Amniotic epithelial cell (primary cell): Measurements from ENCODE around the gene KRT2.

Experiments
- DNase-seq: peaks from one replicate; pipeline ENCODE4 v3.0.0-alpha.2; 2010; ENCODE audit warnings: low read depth

KRT2 gene

DNA sequence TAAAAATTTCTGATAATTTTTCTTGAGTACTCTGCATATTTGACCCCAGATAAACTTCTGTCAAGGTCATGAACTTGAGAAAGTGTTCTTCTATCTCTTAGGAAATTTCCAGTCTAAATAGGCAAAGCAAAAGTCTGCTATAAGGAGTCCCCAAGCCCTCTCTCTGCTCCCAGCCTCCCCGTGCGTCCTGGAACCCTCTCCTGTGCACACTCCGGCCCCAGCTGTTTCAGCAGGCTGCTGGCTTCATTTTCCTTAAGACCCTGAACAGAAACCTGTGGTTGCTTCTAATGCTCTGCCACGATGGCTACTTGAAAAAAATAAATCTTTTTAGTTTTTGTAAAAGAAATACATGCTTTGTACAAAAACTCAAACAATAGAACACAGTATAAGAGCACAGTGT lies 14.7 kb downstream of the KRT2 start:
- DNase-seq: no peak

DNA sequence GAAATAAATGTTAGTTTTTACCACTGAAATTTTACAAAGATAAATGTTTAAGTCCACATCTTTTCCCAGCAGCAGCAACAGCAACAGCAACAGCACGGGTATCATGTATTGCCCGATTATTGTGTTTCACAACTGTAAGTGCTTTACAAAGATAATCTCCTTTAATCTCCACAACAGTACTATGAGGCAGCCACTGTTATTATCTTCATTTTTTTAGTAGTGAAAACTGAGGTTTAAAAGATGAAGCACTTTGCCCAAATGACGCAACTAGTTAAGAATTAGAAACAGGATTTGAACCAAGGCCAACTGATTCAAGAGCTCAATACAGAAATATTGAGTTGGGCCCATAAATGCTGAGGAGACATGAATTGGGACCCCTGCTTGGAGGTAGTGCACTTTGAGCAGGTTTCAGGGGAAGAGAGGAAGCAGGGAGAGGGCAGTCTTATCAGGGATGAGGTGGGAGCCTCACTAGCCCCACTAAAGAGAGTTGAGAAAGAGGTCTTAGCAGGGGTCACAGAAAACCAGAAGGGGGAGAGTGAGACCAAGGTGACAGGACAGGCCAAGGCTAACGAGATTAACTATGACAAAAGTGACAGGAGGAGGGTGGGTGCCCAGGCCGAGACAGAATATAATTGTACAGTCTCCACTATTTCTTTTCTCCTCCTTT lies 15.3 kb downstream of the KRT2 start:
- peak; percentile 10 for DNase-seq

DNA sequence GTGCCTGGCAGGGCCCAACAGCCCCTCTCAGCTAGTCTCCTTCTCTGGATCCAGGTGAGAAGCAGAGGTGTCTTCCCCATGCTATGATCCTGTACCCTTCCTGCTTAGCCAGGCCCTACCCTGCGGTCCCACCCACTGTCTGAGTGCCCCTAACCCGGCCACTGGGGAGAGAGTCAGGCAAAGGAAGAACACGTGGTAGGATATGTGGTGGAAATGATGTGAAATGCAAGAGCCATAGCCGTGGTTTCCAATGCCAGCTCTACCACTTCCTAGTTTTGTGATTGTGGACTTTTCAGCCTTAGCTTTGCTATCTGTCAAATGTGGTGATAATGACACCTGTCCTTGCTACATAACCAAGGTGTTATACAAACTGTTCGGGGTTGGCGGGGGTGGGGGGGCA lies 15.8 kb downstream of the KRT2 start:
- DNase-seq: no peak

DNA sequence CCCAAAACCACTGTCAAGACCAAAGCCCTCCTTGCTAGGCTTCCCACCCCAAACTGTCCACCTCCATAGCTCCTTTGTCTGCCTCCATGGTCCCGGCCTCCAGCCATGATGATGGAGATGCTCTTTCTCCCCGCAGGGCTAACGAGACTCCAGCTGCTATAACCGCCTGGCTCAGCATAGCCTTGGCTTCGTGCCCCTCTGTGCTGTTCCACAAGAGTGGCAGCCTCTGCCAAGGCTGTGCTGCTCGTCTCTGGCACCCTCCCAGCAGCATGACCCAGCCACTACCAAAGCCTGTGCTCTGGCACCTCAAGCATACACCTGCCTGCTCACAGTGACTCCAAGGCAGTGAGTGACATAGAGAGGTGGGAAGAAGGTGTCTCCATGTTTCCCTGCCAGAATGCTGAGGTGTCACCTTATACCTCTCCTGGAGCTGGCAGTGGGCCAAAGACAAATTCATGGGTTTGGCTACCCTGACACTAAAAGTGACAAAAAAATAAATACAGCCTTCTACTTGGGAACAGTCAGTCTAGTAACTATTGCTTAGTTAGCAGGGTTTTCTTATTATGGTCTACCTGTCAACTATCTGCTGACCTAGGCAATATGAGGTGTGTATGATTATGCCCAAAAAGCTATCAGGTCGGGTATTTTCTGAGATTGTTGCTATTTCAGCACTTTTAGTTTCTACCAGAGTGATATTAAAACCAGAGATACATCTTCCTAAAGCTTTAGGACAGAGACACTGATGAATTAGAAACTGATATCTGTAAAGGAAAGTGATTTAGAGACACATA lies 17.6 kb downstream of the KRT2 start:
- no peak for DNase-seq

DNA sequence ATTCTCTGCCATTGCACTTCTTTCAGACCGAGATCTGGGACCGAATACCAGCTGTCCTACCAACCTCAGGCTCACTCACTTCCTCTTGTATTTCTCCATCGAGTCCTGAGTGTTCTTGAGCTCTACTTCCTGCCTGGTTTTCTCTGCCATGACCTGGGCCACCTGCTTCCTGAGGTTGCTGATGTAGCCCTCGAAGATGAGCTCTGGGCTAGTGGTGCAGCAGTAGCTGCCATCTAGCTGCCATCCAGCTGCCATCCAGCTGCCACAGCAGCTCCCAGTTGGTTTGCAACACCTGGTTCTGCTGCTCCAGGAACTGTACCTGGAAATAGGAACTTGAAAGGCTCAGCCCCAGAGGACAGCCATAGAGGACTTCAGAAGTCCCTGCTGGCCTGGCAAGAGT lies 18.6 kb downstream of the KRT2 start:
- DNase-seq: no peak

DNA sequence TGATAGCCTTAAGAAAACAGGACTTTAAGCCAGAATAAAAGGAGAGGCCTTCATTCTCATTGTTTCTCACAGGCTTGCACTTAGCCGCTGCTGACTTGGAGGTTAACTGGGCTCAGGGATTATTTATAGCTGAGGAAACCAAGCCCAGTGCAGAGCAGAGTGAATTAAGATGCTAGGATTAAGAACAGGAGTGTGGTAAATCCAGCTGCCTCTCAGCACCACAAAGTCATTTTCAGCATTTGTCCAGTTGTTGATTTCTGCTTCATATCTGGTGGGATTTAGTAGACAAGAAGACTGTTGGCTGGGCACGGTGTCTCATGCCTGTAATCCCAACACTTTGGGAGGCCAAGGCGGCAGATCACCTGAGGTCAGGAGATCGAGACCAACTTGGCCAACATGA lies 19.4 kb downstream of the KRT2 start:
- DNase-seq: no peak

DNA sequence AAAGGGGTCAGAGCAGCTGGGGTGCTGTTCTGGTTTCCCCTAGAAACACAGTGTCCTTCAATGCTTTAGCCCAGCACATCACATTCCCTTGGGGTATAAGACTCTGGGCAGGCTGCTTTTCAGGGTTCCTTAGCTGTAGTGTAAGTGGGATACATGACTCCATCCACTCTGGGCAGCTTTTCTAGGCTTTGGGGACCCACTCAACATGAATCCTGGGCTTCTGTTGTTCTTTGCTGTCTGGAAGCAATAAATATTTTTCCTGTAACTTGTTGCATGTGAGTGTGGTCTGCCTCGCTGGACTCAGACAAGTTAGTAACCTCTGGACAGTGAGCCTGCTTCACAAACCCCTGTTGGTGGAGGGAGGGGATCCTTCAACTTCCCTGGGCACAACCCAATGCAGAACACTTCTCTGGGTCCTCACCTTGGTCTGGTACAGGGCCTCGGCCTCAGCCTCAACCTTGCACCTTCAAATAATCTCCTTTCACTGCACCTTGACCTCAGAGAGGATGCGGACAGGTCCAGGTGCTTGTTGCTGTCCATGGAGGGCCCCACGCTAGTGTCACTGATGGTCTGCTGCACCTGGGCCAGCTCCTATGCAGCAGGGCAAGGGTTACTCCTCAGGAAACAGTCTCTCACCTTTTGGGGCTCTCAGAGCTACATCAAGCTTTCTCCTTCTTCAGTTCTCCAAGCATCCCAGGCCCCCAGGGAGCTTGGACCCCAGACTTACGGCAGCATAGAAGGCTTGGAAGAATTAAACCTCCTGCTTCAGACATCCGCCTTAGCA lies 20.1 kb downstream of the KRT2 start:
- no peak for DNase-seq

DNA sequence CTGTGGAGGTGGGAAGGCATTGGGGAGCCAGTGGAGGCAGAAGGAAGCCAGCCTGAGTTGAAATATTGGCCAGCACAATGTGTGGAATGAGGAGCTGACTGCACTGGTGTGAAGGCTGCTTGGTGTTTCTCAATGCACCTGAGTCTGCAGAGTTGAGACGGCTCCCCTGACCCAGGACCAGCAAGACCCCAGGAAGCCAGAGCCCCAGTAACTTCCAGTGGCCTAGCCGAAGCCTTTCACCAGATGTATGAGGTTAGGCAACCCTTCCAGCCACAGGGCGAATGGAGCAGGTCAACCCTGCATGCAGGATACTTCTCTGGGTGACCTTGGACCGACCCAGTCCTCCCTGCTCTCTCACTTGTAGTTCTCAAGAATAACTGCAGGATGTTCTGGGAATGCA lies 20.7 kb downstream of the KRT2 start:
- no peak for DNase-seq

DNA sequence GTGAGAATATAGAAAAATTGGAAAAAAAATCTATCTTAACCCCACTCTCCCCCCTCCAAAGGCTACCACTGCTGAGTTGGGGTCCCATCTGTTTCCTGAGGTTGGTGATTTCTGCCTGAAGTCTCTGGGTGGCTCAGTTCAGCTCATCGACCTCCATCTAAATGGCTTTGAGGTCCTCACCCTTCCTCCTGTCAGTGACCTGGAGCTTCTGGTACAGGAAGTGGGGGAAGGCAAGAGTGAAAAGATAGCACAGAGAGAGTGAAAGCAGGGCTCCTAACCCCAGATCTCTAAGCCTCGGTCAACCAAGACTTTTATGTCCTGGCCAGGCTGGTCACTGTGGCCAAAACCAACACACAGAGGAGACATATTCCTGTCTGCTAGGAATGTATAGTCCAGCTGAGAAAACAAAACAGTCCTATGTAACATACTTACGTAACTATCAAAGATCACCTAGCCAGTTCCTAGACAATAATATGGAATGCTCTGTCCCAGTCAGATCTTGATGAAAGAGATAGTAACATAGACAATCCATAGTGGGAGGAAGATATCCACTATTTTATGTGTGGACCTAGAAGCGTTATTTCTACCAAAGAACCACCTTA lies 21.3 kb downstream of the KRT2 start:
- no peak for DNase-seq

DNA sequence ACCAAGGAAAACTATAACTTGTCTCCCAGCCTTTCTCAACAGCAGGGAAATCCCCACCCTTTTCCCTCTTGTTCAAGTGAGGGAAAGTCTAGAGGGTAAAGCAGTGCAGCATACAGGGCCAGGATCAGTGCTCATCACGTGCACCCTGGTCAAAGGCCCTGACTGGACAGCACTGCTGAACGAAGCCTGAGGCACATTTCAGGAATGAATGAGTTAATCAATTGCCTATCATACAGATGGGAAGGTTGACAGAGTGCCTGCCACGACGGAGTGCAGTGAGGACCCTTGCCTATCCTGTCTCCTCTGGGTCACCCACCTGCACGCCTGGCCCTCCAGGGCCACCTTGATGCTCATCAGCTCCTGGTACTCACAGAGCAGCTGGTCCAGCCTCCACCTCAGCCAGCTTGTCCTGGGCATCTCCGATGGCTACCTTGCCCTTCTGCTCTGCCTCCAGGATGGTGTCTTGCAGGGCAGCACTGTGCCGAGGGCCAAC lies 22.0 kb downstream of the KRT2 start:
- no peak for DNase-seq

DNA sequence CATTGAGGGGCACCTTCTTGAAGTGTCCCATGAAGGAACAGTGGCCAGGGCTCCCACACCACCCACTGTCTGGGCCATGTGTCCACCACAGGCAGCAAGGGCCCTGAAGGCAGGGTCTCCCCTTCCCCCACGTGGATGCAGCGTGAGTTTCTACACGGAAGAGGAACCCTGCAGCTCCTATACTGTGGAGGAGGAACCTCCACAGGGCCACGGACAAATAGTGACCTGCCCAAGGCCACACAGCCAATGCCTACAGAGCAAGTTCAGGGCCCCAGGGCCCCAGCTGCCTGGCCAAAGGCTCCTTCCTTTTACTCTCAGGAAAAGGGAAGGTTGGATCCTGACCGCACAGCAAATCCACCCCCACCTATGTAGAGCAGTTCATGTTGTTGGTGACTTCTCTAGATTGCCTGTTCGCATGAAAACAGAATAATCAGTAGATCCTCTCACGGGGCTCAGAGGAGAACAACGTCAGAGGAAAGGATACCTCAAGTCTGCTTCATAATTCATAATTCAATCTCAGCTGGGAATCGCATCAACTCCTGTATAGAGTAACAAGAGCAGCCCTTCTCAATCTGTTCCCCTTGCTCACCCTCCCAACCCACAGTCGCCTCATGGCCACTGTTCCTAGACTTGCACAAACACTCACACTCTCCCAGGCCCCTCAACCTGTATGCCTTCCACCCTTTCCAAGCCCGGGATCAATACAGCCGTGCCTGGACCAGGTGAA lies 22.6 kb downstream of the KRT2 start:
- no peak for DNase-seq

DNA sequence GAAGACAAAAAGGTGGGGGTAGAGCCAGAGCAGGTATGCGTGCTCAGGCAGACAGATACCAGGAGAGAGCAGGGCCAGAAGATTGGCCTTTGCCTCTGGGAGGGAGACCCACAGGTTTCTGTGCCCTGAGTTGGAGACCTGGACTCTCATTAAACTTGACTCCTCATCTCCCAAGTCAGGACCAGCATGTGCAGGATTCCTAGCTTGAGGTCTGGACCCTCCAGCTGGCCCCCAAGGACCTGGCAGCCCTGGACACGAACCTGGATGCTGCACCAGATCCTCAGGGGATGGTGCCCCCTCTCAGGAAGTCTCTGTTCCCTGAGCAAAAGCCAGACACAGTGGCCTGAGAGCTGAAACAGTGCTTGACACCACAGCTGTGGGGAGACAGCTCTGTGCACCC lies 23.2 kb downstream of the KRT2 start:
- no peak for DNase-seq

DNA sequence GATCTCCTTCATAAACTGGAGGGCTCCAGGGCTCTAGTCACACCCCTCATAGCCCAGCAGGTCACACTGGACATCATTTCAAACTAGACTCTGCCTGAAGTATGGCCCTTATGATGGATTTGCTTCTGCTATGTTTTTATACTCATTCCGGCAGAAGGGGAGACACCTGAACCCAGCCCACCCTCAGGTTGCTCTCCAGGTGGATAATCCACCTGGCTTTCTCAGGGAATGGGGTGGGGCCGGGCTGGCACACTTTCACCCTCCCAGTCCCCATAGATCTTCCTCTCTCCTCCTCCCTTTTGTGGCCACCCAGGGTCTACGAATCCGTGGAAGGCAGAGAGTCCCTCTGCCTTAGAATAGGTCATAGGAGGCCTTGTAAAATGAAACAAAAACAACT lies 23.9 kb downstream of the KRT2 start:
- DNase-seq: no peak

DNA sequence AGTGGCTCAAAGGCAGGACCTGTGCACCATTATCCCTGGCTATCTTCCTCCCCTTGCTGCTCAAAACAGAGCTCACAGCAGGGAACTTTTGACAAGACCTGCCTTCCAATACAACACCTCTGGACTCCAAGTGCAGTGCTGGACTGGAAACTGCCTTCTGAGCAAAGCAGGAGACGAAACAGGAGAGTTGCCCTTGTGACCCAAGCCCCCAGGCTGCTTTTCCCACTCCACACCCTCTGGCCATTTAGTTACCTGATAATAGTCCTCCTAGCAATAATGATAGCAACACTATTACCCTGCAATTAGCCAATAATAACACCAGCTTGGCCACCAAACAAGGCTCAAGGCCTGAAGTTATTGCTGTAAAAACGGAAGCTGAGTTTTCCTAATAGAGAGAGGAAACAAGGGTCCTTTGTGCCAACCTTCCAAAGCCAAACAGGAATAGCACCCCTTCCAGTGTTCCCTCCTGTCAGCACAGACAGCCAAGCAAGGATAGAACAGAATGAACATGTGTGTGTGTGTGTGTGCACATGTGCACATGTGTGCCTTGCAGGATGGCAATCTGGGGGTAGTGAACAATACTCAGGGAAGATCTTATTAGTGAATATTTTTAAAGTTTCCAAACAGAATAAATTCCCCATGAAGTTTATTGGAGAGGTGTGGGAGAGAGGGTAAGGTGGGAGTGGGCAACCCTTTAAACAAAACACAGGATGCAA lies 24.5 kb downstream of the KRT2 start:
- DNase-seq: no peak

DNA sequence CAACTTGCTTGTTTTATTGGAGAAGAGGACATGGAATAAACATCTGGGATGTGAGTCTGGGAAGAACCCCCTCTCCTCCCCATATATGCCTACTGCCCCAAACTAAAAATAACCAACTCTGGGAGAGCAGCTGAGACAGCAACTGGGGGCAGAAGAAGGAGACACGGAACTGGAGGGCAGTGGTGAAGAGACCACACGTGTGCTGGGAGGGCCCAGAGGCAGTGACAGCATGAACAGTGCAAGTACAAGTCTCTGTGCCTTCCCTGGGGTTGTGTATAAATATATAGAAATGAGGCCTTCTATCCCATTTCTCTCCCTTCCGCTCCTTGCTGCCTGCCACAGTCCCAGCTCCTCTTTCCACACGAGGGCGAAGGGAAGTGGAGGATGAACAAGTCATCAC lies 29.7 kb downstream of the KRT2 start:
- no peak for DNase-seq

DNA sequence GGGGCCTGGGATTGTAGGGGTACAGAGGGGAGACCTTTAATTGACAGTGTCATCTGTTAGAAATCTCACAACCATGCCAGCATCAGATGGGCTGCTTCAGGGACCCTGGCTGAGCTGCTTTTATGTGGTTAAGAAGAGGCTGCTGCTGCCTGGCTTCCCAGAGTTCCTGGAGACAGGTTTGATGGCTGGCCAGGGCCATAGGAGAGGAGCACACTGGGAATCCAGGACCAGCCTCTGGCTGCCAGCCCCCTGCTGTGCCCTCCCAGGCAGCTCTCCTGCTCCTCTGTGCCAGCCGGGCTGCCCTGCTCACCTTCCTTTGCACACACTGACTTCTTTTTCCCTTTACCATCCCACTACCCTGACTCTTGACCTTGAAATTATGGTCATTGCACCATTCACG lies 33.1 kb downstream of the KRT2 start:
- no peak for DNase-seq

DNA sequence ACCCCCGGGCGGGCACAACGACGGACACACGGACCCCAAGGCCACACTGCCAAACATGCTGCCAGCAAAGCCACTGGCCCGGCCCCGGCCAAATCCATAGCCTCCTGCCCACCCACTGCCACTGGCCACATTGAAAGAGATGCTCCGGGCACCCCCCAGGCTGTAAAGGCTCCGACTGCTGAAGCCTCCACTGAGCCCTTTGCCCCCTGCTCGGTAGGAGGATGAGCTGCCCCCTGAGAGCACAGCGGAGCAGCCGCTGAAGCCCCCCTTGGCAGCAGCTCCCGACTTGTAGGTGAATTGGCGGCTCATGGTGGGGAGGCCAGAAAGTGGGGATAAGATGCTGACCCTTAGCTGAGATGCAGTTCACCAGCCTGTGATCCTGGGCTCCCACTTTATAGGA lies 33.8 kb downstream of the KRT2 start, which contains the start of gene KRT73:
Gene KRT73, minus strand, starts transcription at position 344 of the 400 bp plus-strand sequence. Its CDS starts 35 bp downstream, at position 309.
- no peak for DNase-seq

DNA sequence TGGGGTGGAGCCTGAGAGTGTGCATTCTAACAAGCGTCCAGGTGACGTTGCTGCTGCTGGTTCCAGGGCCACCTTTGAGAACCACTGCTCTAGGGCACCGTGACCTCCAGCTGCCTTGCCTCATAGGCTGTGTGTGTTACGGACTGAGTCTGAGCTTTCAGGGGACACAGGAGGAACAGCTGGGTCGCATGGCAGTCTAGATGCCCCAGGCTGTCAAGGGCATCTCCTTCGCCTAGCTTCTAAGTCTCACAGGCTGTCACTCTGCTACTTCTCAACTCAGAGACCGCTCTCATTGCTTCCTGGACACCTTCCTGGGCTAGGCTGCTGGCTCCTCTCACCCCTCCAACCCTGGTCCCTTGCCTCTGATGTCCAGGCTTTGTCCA lies 34.6 kb downstream of the KRT2 start:
- no peak for DNase-seq

DNA sequence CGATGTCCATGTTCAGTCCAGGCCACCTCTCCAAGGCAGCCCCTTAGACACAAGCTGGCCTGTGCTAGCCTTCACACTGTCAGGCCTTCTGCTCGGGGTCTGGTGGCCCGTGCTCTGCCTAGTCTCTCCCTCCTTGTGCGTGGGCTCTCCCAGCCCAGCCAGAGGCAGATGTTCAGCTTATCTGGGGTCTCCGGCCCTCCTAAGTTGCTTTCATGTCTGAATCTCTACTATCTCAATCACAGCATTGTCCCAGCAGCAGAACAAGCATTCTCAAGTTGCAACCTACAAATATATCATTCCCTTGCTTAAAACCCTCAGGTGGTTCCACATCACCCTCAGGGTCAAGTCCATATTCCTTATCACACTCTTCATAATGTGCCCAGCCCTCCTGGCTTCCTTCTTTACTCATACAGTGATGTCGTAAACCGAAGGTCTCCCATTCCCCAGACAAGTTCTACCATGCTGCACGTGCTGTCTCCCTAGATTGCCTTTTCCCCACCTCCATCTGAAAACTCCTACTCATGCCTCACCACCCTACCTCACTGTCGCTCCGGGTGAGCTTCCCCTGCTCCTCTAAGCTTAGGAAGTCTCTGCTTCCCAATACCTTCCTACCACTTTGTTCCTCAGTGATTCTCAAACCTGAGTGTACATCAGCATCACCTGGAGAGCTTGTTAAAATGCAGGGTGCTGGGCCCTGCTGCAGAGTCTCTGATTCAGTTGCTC lies 35.2 kb downstream of the KRT2 start:
- DNase-seq: no peak

DNA sequence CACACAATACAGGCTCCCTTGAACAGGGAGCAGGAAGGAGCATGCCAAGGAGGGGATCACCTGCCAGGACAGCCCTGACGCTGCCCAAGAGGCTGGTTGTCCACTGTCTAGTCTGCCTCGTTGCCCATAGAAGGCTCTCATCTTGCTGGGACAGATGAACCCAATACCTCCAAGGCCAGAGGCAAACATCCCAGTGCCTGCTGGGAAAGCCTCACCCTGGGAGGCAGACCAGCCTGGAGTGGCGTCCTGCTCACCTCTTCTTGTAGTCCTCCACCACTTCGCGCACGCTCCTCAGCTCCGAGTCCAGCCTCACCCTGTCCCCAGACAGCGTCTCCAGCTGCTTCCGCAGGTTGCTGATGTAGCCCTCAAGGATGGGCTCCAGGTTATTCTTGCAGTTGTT lies 36.1 kb downstream of the KRT2 start:
- no peak for DNase-seq
